Right atrium auricular region (tissue), 2 donors: Measurements from ENCODE around the gene UFSP2. TPM values are rescaled to one million over a fixed set of nuclear protein-coding genes. Genes with fewer than 3 reads are reported as not detected.

Experiments used
- DNase-seq: peaks from one replicate; pipeline ENCODE4 v3.0.0-alpha.2; 2019; ENCODE audit warnings: low spot score
- H3K27ac ChIP-seq, 2 donors: fragments of 200-600 bp; sonication (generic); 1 replicate in 1 of 2; 2 replicates in 1 of 2; pipeline ENCODE4 v1.5.1; 2016 to 2019
- H3K27me3 ChIP-seq, 2 donors: fragments of 200-600 bp; sonication (generic); one replicate each; pipeline versions ENCODE4 v1.5.1 to v1.6.0; 2017 to 2019
- H3K36me3 ChIP-seq: fragments of 200-600 bp; sonication (generic); one replicate; pipeline ENCODE4 v1.5.1; 2016
- H3K4me1 ChIP-seq, 2 donors: fragments of 200-600 bp; sonication (generic); one replicate each; pipeline versions ENCODE4 v1.5.1 to v1.6.0; 2017 to 2019
- H3K4me3 ChIP-seq, 2 donors: fragments of 200-600 bp; sonication (generic); 1 replicate in 1 of 2; 2 replicates in 1 of 2; pipeline ENCODE4 v1.5.1; 2017 to 2019; ENCODE audit warnings: mild to moderate bottlenecking in 1 of 2, moderate library complexity in 1 of 2
- H3K9me3 ChIP-seq, 2 donors: fragments of 200-600 bp; sonication (generic); one replicate each; pipeline ENCODE4 v1.5.1; 2019
- total RNA-seq, 2 donors: library from RNA; depleted of rRNA; stranded (reverse); fragments of >200 nt; gene quantifications; one replicate each; pipeline ENCODE4 v1.1.0, GENCODE V29; 2016
- TF ChIP-seq, protein P1 (sequence below), 2 donors: fragments of 200-600 bp; sonication (generic); IDR thresholded peaks; one replicate each; pipeline ENCODE4 v1.5.1; 2019; ENCODE audit warnings: antibody characterized with exemption in 2 of 2

Gene UFSP2, protein sequence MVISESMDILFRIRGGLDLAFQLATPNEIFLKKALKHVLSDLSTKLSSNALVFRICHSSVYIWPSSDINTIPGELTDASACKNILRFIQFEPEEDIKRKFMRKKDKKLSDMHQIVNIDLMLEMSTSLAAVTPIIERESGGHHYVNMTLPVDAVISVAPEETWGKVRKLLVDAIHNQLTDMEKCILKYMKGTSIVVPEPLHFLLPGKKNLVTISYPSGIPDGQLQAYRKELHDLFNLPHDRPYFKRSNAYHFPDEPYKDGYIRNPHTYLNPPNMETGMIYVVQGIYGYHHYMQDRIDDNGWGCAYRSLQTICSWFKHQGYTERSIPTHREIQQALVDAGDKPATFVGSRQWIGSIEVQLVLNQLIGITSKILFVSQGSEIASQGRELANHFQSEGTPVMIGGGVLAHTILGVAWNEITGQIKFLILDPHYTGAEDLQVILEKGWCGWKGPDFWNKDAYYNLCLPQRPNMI
- 10 to 100 TPM; 28.6 to 35.1 TPM for total RNA-seq

DNA sequence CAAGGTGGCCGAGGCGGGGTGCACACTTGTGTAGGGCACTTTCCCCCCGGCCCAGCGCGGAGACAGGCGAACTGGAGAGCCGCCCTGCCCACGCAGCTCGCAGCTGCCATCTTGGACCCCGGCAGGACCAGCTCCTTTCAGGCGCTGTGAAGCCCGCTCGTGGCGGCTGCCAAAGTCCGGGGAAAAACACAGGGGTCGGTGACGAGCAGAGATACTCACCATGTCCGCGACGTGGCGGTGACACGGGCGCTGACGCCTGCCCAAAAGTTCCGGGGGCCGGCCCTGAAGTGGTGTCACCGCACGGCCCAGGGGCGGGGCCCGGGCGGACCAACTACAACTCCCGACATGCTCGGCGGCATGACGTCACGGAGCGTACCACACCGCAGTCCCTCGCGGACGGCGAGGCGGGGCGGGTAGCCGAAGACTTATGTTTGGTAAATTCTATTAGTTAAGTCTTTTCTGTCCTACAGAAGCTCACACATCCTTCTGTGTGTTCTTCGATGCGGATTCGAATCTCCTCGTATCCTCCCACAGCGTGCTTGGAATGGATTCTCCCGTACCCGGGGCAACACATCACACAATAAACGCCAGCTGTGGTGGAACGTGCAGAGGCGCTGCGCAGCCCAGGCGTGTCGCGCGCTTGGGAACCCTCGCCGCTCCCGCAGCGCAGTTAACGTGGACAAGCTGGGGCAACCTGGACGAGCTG, at the start of gene UFSP2:
Gene UFSP2, minus strand, starts transcription at position 318 of the 706 bp plus-strand sequence. Its CDS starts 96 bp downstream, at position 222.
- Histone ChIP-seq H3K36me3 (no peaks in the 10 kb centered on the region), H3K9me3 (no peaks in the 10 kb centered on the region), H3K4me1 (peaks cover 0 to 44% of the 10 kb centered on the region in 2 donors), H3K27me3 (no peaks in the 10 kb centered on the region), H3K27ac (peak within 1 kb of the TSS; percentile 94 to 96), H3K4me3 (peak within 1 kb of the TSS; percentile 69 to 91)
- TF ChIP-seq, protein P1, sequence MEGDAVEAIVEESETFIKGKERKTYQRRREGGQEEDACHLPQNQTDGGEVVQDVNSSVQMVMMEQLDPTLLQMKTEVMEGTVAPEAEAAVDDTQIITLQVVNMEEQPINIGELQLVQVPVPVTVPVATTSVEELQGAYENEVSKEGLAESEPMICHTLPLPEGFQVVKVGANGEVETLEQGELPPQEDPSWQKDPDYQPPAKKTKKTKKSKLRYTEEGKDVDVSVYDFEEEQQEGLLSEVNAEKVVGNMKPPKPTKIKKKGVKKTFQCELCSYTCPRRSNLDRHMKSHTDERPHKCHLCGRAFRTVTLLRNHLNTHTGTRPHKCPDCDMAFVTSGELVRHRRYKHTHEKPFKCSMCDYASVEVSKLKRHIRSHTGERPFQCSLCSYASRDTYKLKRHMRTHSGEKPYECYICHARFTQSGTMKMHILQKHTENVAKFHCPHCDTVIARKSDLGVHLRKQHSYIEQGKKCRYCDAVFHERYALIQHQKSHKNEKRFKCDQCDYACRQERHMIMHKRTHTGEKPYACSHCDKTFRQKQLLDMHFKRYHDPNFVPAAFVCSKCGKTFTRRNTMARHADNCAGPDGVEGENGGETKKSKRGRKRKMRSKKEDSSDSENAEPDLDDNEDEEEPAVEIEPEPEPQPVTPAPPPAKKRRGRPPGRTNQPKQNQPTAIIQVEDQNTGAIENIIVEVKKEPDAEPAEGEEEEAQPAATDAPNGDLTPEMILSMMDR (IDR thresholded peaks at IDR 0.05), result no peak
- peak; percentile 94 for DNase-seq

DNA sequence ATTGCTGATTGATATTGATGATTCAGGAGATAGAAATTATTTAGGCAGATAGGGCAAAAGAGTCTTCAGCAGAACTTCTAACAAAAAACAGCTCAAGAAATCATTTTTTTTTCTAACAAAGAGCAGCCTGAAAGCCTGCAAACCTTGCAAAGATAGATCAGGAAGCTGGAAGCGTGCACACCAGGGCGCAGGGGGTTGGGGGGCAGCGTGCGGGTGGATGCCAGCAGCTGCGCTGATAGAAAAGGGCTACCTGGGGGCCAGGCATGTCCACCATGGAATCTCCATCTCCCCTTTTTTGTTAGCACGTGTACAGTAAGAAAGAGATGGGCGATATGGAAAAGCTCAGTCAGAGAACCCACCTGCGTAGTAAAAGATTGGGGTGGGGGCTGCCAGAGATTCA, 47.5 kb upstream of the UFSP2 start:
- TF ChIP-seq, protein P1 (IDR thresholded peaks at IDR 0.05), result no peak
- no peak for DNase-seq
- Histone ChIP-seq H3K4me1 (peaks cover 0 to 4% of the 10 kb centered on the region in 2 donors), H3K9me3 (no peaks in the 10 kb centered on the region), H3K27me3 (no peaks in the 10 kb centered on the region), H3K27ac (no peak overlapping the region), H3K36me3 (no peaks in the 10 kb centered on the region), H3K4me3 (no peak overlapping the region)

DNA sequence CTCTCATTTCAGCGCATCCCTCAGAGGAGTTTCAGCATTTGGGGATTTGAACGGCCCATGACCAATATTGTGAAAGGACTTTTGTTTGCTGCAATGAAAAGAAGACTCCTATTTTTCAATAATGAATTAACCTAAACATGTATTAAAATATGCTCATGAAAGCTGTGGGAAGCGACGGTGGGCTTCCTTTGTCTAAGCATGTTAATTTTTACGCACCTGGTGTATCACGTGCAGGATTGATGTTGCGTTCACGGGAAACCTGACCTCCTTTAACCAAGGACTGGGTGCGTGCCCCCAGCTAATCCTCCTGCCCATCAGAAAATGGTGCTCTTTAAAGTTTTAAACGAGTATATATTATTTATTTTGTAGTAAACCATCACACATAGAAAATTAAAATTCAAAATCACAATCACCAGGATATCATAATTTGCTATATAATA, 46.4 kb upstream of the UFSP2 start:
- TF ChIP-seq, protein P1 (IDR thresholded peaks at IDR 0.05), result no peak
- DNase-seq, result no peak
- Histone ChIP-seq H3K9me3 (no peaks in the 10 kb centered on the region), H3K36me3 (no peaks in the 10 kb centered on the region), H3K27me3 (no peaks in the 10 kb centered on the region), H3K4me3 (peak overlapping the region; percentile 72 to 78), H3K4me1 (peaks cover 0 to 4% of the 10 kb centered on the region in 2 donors), H3K27ac (peak overlapping the region in 1 of 2 donors; percentile 78)

DNA sequence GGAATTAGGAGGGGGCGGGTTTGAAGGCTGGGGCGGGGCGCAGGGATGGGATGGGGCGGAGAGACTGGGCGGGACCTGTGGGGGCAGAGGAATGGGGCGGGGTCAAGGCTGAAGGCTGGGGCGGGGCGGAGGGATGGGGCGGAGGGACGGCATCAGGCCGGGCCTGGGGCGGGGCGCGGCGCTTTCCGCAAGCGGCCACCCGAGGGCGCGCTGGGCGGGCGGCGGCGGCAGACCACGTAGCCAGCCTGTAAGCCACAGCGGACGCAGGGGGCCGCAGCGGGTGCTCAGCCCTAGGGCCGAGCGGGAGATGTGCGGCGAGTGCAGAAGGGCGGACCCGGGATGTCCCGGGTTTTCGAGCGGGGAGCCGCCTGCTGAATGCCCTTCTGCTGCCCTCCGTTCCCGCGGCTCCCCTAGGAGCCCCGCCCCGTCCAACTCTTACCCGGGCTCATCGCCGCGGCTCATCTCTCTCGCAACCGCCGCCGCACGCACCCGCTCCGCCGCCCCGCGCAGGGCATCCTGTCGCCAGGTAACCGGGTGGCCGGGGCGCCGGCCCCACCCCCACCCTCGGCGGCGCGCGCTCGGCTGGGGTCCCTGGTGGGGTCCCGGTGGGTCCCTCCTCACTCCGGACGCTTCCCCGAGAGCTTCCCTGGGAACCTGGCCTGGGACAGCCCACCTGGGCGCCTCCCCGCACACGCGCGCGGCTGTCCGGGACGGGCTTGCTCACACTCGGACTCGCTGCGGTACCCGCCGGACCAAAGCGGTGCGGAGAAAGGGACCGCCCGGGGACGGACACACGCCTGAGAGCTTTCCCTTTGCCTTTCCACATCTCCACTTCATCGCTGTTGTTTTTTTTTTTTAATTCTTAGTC, 45.7 kb upstream of the UFSP2 start, which contains the start of gene CCDC110:
Gene CCDC110, minus strand, starts transcription at position 499 of the 868 bp plus-strand sequence. Its CDS starts 50 bp downstream, at position 449.
- Histone ChIP-seq H3K36me3 (no peaks in the 10 kb centered on the region), H3K4me3 (peak within 1 kb of the TSS; percentile 72 to 78), H3K27ac (peak within 1 kb of the TSS; percentile 74 to 78), H3K27me3 (no peaks in the 10 kb centered on the region), H3K4me1 (peaks cover 0 to 4% of the 10 kb centered on the region in 2 donors), H3K9me3 (no peaks in the 10 kb centered on the region)
- peak; percentile 93 for DNase-seq
- TF ChIP-seq, protein P1 (IDR thresholded peaks at IDR 0.05), result peak; percentile 78 to 90
